Fibroblast of skin of scalp (primary cell): ENCODE results near the gene LIMS3. TPM values are rescaled to one million over a fixed set of nuclear protein-coding genes. Genes with fewer than 3 reads are reported as not detected.
"Not testable (repeated sequence)": the region's sequence is repeated elsewhere in the genome, so short reads cannot be mapped to it uniquely, and the experiment has no call there.

Source experiments
- DNase-seq: peaks from one replicate; pipeline ENCODE4 v3.0.0-alpha.2; 2013
- polyA plus RNA-seq, 2 experiments: library from polyadenylated mRNA; unstranded; fragments of 120-200 nt; gene quantifications; one replicate each; pipeline ENCODE4 v1.2.1, GENCODE V29; 2013; ENCODE audit not compliant: insufficient read length in 2 of 2

The LIMS3 gene
- polyA plus RNA-seq (2013, experiment 1 of 2; ENCODE audit: insufficient read length) = 11.5 TPM
- polyA plus RNA-seq (2013, experiment 2 of 2; ENCODE audit: insufficient read length) = 10.0 TPM

DNA sequence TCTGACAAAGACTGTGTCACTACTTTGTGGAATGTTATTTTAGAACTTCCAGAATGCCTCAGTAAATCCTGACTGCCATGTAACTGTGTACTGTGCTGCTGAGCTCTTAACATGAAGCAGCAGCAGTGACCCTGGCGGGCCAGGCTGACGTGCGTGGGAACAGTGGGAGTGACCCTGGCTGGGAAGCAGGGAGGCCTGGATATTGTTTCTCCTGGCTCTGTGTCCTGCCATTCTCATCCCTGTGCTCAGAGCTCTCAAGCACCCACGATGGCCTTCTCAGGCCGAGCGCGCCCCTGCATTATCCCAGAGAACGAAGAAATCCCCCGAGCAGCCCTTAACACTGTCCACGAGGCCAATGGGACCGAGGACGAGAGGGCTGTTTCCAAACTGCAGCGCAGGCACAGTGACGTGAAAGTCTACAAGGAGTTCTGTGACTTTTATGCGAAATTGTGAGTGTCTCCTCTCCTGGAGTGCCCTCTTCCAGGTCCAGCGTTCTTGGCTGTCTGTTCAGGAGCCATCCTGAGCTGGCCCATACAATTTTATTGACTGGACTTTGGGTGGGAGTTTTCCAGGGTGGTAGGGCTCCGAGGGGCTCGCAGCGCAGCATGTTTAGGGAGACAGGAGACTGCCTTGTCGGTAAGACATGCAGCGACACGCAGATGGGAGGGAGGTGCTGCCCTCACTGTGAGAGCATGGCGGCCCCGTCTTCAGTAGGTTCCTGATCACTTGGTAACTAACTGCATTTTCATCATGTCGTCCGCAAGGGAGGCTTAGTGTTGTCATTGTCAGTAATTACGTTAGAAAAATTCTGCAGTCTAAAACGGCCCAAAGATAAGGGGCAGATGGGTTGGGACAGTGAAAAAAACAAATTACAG, at the start of gene LIMS3:
LIMS3 (plus strand) TSS at position 227 of the 875 bp plus-strand sequence; CDS start at position 268, 41 bp downstream.
- not testable (repeated sequence) for DNase-seq

- not testable (repeated sequence) for DNase-seq
Measured at GRCh38 chr2:109871129-109871751, 27.2 kb upstream of the LIMS3 start.

- DNase-seq = not testable (repeated sequence)
Measured at GRCh38 chr2:109876625-109877024, 21.9 kb upstream of the LIMS3 start.

GRCh38 chr2:109882112-109882511, 16.4 kb upstream of the LIMS3 start:
- DNase-seq = not testable (repeated sequence)

- not testable (repeated sequence) for DNase-seq
Measured at GRCh38 chr2:109888414-109888813, 10.1 kb upstream of the LIMS3 start.

- DNase-seq = not testable (repeated sequence)
Measured at GRCh38 chr2:109889909-109890308, 8.6 kb upstream of the LIMS3 start.

DNA sequence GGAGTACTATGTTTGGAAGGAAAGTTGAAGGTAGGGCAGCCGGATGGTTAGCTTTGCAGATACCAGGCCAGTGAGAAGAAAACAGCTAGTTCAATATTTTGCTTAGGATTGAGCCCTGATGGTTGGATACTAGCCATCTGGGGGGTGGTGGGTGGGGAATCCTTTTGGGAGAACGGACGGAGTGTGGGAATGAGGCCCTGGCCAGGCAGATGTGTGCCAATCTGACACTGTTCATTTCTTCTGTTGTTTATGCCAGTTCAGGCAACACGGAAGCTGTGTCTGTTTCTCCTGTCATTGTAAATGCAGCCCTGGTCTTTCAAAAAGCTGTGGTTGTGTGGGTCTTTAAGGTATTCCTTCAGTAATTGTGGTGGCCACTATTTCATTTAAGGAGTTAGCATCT, 7.5 kb upstream of the LIMS3 start:
- DNase-seq = not testable (repeated sequence)

GRCh38 chr2:109893736-109894135, 4.8 kb upstream of the LIMS3 start:
- not testable (repeated sequence) for DNase-seq

GRCh38 chr2:109894141-109894540, 4.3 kb upstream of the LIMS3 start:
- not testable (repeated sequence) for DNase-seq

- DNase-seq = not testable (repeated sequence)
Measured at GRCh38 chr2:109895090-109895869, 3.2 kb upstream of the LIMS3 start.

GRCh38 chr2:109896212-109896611, 2.3 kb upstream of the LIMS3 start:
- DNase-seq = not testable (repeated sequence)

GRCh38 chr2:109897769-109898461, 573 bp upstream of the LIMS3 start:
- not testable (repeated sequence) for DNase-seq

- DNase-seq = not testable (repeated sequence)
Measured at GRCh38 chr2:109905796-109906195, 7.3 kb downstream of the LIMS3 start.

DNA sequence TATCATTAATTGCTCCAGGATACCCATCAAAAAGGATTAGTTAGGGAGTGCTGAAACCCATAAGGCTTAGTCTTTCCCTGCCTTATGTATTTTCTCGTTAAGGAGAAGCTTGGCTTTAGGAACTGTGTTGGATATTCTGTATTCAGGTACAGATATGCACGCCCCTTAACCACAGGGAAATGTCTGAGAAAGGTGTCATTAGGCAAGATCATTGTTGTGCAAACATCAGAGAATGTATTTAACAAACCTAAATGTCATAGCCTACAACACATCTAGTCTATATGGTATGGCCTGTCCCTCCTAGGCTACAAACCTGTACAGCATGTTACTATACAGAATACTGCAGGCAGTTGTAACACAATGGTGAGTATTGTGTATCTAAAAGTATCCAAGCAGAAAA, 10.1 kb downstream of the LIMS3 start:
- not testable (repeated sequence) for DNase-seq

- not testable (repeated sequence) for DNase-seq
Measured at GRCh38 chr2:109910789-109911188, 12.3 kb downstream of the LIMS3 start.

GRCh38 chr2:109913911-109914310, 15.4 kb downstream of the LIMS3 start:
- DNase-seq = not testable (repeated sequence)

- not testable (repeated sequence) for DNase-seq
Measured at GRCh38 chr2:109914552-109914951, 16.1 kb downstream of the LIMS3 start.

GRCh38 chr2:109915830-109916229, 17.3 kb downstream of the LIMS3 start:
- not testable (repeated sequence) for DNase-seq

- DNase-seq = not testable (repeated sequence)
Measured at GRCh38 chr2:109920162-109920561, 21.7 kb downstream of the LIMS3 start.

DNA sequence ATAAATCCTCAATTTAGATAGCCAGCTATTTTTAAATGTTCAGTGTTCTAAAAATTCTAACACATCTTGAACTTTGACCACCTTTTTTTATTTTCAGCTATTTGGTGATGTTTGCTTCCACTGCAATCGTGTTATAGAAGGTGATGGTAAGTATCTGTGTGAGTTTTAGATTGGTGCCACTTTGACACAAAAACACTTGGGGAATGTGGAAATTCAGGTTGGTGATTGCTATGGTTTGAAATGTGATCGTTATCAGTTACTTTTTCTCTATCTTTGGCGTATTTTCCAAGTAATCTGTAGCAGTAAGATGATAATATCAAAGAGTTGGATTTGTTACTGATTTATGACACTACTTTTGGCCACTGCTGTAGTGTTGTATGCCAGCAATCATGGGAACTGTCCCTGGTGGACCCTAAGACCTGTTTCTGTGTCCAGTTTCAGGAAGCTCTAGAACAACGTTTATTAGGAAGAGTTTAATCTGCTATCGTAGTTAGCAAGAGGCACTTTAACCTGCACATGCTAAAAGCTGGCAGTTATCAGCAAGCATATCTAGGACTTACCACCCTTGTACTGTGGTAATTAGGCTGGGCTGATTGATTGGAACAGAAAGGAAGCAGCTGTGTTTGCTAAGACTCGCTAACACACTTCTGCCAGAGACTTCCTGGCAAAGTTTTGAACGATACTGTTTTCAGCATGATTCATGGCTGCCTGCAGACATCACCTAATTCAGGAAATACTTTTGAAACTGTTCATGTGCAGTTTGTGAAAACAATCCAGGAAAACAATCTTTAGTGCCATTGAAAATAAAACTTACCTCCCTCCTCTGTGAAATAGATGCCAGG, 23.3 kb downstream of the LIMS3 start:
- not testable (repeated sequence) for DNase-seq

- DNase-seq = not testable (repeated sequence)
Measured at GRCh38 chr2:109924481-109924880, 26.0 kb downstream of the LIMS3 start.
